HFF-Myc (cell line): ENCODE measurements around the gene RAB36.
A peak's percentile ranks its signal among the peaks of the same experiment; 100 is the strongest.

Experiments used
- DNase-seq: peaks from one replicate; pipeline ENCODE4 v3.0.0-alpha.2; 2011; ENCODE audit warnings: low read depth; ENCODE audit errors: extremely low read depth
- H3K4me3 ChIP-seq: replicated peaks from 2 replicates; pipeline ENCODE4 v1.5.1; 2011; ENCODE audit warnings: low read depth, mild to moderate bottlenecking, control low read depth, low read length
- TF ChIP-seq, protein P1 (sequence below): IDR thresholded peaks from 2 replicates; pipeline ENCODE4 v1.5.1; 2012; ENCODE audit warnings: mild to moderate bottlenecking, low read depth, low read length, control low read depth; ENCODE audit errors: missing control alignments

Gene RAB36

DNA sequence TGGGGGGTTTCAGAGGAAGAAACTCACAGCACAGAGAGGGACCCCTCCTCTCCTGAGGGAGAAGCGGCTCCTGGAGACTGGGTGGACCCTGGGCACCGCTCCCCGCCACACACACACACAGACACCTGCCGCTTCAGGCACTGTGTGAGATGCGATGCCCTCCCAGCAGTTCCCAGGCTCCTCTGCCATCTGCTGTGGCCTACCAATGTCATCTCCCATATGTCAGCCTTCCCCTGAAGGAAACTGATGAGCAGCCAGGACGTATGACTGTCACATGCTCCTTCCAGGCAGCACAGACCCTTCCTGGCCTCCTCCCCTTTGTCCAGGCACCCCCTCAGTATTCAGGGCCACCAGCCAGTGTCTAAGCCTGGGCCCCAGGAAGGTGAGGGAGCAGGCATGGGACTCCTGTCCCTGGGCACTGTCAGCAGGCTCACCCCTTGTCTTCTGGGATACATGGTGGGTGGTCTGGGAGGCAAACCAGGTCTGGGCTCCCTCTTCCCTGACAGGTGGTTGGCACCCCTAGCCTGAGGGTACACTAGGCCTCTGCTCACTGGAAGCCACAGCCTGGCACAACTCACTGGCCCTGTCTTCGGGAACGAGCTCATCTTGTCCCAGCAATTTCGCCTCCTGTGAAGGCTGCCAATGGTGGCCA is 23.2 kb downstream of the RAB36 start:
- DNase-seq: no peak
- no peak overlapping the region for H3K4me3 ChIP-seq
- TF ChIP-seq, protein P1, sequence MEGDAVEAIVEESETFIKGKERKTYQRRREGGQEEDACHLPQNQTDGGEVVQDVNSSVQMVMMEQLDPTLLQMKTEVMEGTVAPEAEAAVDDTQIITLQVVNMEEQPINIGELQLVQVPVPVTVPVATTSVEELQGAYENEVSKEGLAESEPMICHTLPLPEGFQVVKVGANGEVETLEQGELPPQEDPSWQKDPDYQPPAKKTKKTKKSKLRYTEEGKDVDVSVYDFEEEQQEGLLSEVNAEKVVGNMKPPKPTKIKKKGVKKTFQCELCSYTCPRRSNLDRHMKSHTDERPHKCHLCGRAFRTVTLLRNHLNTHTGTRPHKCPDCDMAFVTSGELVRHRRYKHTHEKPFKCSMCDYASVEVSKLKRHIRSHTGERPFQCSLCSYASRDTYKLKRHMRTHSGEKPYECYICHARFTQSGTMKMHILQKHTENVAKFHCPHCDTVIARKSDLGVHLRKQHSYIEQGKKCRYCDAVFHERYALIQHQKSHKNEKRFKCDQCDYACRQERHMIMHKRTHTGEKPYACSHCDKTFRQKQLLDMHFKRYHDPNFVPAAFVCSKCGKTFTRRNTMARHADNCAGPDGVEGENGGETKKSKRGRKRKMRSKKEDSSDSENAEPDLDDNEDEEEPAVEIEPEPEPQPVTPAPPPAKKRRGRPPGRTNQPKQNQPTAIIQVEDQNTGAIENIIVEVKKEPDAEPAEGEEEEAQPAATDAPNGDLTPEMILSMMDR: no peak

- no peak overlapping the region for H3K4me3 ChIP-seq
- TF ChIP-seq, protein P1: no peak
- no peak for DNase-seq
These were observed 23.7 kb downstream of the RAB36 start for GRCh38 chr22:23169043-23169406.

GRCh38 chr22:23175817-23176644 is 30.8 kb downstream of the RAB36 start:
- TF ChIP-seq, protein P1: no peak
- no peak for DNase-seq
- no peak overlapping the region for H3K4me3 ChIP-seq

DNA sequence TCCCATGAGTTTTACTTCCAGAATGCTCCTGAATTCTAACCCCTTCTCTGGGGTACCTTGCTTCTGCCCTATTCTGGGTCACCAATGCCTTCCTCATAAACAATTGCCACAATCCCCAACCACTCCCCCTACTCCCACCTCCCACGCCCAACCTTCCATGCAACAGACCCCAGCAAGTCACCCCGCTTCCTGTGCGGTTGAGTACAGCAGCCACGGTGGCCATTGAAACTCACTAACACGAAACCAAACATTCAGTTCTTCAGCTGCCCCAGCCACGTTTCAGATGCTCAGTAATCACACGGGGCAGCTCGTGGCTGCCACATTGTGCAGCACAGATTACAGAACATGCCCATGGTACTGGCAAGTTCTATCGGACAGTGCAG is 31.4 kb downstream of the RAB36 start:
- no peak for DNase-seq
- H3K4me3 ChIP-seq: no peak overlapping the region
- TF ChIP-seq, protein P1: no peak

- TF ChIP-seq, protein P1: no peak
- no peak for DNase-seq
- no peak overlapping the region for H3K4me3 ChIP-seq
These were observed 31.9 kb downstream of the RAB36 start for GRCh38 chr22:23177197-23177596.

DNA sequence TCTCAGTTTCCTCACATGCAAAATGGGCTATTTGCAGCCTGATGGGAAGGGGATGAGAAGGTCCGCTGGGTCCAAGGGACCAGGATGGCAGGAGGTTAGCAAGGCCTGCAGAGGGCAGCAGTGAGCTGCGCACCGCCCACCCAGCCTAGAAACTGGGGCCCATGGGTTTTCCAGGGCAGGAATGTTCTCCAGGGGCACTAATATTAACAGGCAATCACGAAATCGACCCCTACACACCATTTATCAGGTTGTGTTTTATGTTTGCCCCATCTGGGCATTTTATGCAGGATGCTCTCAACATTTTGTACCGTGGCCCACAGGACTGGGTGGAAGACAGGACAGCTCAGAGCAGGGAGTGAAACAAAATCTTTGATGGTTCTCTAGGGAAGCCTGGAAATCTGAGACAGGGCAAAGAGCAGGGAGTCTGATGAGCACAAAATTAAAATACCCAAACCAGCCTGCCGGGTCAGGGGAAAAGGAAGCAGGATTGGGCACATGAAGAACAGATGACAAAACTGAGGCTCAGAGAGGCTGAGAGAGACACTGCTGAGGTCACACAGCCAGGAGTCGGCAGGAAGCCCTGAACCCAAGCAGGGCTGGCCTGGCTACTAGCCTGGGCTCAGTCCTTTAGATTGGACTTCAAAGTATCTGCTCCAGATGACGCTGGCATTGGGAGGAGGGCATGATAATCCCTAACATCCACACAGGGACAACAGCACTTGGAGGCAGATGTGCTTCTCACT is 33.4 kb downstream of the RAB36 start:
- TF ChIP-seq, protein P1: peak; percentile 99
- H3K4me3 ChIP-seq: no peak overlapping the region
- peak; percentile 33 for DNase-seq
